Measurements from ENCODE around the gene PTDSS2. TPM values are rescaled to one million over a fixed set of nuclear protein-coding genes. Genes with fewer than 3 reads are reported as not detected.

Gene PTDSS2
- total RNA-seq, result 65.9 and 71.3 TPM in 2 replicates

GRCh38 chr11:449889-450808 lies at the start of gene PTDSS2:
PTDSS2 (plus strand) TSS chr11:450279; CDS start chr11:450456, 177 bp downstream.

GRCh38 chr11:441418-442274 lies 8.4 kb upstream of the PTDSS2 start, which contains the start of gene ANO9:
ANO9 (minus strand) TSS chr11:442011; CDS start chr11:441926, 85 bp downstream.

GRCh38 chr11:506995-507726 lies 57.1 kb downstream of the PTDSS2 start, which contains the start of gene RNH1:
RNH1 (minus strand) TSS chr11:507242; CDS start chr11:502162, 5,080 bp downstream.

GRCh38 chr11:535519-536454 lies 85.7 kb downstream of the PTDSS2 start, which contains the start of gene HRAS:
HRAS (minus strand) TSS chr11:535576.

GRCh38 chr11:536841-537621 lies 87.0 kb downstream of the PTDSS2 start, which contains the start of gene LRRC56:
LRRC56 (plus strand) TSS chr11:537527; CDS start chr11:540685, 3,158 bp downstream.

Other genes starting within 250 kb of the PTDSS2 start
- gene BET1L, start 242.9 kb upstream of the PTDSS2 start, total RNA-seq, result 26.3 and 33.6 TPM in 2 replicates
- 71.2 and 82.5 TPM in 2 replicates for gene RIC8A, start 242.6 kb upstream of the PTDSS2 start, total RNA-seq
- gene SIRT3, start 213.9 kb upstream of the PTDSS2 start, total RNA-seq, result 9.8 and 15.2 TPM in 2 replicates
- gene PSMD13, start 213.3 kb upstream of the PTDSS2 start, total RNA-seq, result 94.1 and 119 TPM in 2 replicates
- not detected in 2 replicates for gene NLRP6, start 171.9 kb upstream of the PTDSS2 start, total RNA-seq
- 9.8 and 16.9 TPM in 2 replicates for gene PGGHG, start 161.2 kb upstream of the PTDSS2 start, total RNA-seq
- not detected in 2 replicates for gene IFITM5, start 150.8 kb upstream of the PTDSS2 start, total RNA-seq
- gene IFITM2, start 142.5 kb upstream of the PTDSS2 start, total RNA-seq, result 312 and 572 TPM in 2 replicates
- gene IFITM1, start 136.2 kb upstream of the PTDSS2 start, total RNA-seq, result 300 and 328 TPM in 2 replicates
- gene IFITM3, start 129.4 kb upstream of the PTDSS2 start, total RNA-seq, result 559 and 914 TPM in 2 replicates
- 3.0 and 28.3 TPM in 2 replicates for gene B4GALNT4, start 80.8 kb upstream of the PTDSS2 start, total RNA-seq
- 1.9 and 11.9 TPM in 2 replicates for gene PKP3, start 56.1 kb upstream of the PTDSS2 start, total RNA-seq
- 45.2 and 50.6 TPM in 2 replicates for gene SIGIRR, start 35.3 kb upstream of the PTDSS2 start, total RNA-seq
- not detected in 2 replicates for gene ANO9, start 8.3 kb upstream of the PTDSS2 start, total RNA-seq
- 401 and 651 TPM in 2 replicates for gene RNH1, start 57.0 kb downstream of the PTDSS2 start, total RNA-seq
- gene HRAS, start 85.3 kb downstream of the PTDSS2 start, total RNA-seq, result 48.3 and 53.2 TPM in 2 replicates
- 0.12 and 1.1 TPM in 2 replicates for gene LRRC56, start 87.2 kb downstream of the PTDSS2 start, total RNA-seq
- 0.60 and 0.70 TPM in 2 replicates for gene LMNTD2, start 110.5 kb downstream of the PTDSS2 start, total RNA-seq
- 4.4 and 27.9 TPM in 2 replicates for gene RASSF7, start 110.7 kb downstream of the PTDSS2 start, total RNA-seq
- gene PHRF1, start 126.2 kb downstream of the PTDSS2 start, total RNA-seq, result 14.8 and 16.9 TPM in 2 replicates
- gene IRF7, start 165.7 kb downstream of the PTDSS2 start, total RNA-seq, result 18.9 and 21.2 TPM in 2 replicates
- gene CDHR5, start 174.7 kb downstream of the PTDSS2 start, total RNA-seq, result not detected in 2 replicates
- not detected in 2 replicates for gene SCT, start 176.9 kb downstream of the PTDSS2 start, total RNA-seq
- not detected in 2 replicates for gene DRD4, start 187.0 kb downstream of the PTDSS2 start, total RNA-seq
- gene DEAF1, start 244.9 kb downstream of the PTDSS2 start, total RNA-seq, result 33.8 and 39.2 TPM in 2 replicates
- 26.4 and 33.7 TPM in 2 replicates for gene TMEM80, start 245.5 kb downstream of the PTDSS2 start, total RNA-seq